Endothelial cell of umbilical vein (primary cell): ENCODE results near the gene KIF22. TPM values are rescaled to one million over a fixed set of nuclear protein-coding genes. Genes with fewer than 3 reads are reported as not detected.

Experiments used
- BruUV-seq: library from RNA; stranded (reverse); fragments of 400-500 nt; replicated peaks from 2 replicates; lab custom pipeline; 2021; lab: Mats Ljungman, UMichigan
- CTCF ChIA-PET: fragments of 300-600, 350-600 bp; sonication (Branson Sonifier 250); formaldehyde crosslinking; loops from one replicate; lab custom pipeline; 2021; ENCODE audit warnings: antibody characterized with exemption, inconsistent platforms; lab: Charles Lee
- POLR2A ChIA-PET: fragments of 300-600, 350-600 bp; sonication (Branson Sonifier 250); formaldehyde crosslinking; loops from one replicate; lab custom pipeline; 2021; ENCODE audit warnings: antibody characterized with exemption, inconsistent platforms; lab: Charles Lee
- DNase-seq: peaks from one replicate; pipeline ENCODE4 v3.0.0-alpha.2; 2011; ENCODE audit warnings: low read depth, low spot score
- FAIRE-seq: peaks from 2 replicates; lab custom pipeline; 2011; peaks lifted over from hg19 to GRCh38; lab: Jason Lieb, UNC
- H2AFZ ChIP-seq: 2 replicates; pipeline ENCODE4 v1.6.0; 2012; ENCODE audit warnings: low read depth, low read length, control low read depth, inconsistent platforms
- H3K27ac ChIP-seq: 2 replicates; pipeline ENCODE4 v1.5.1; 2011; ENCODE audit warnings: low read depth, mild to moderate bottlenecking, control low read depth, low read length, moderate library complexity; ENCODE audit not compliant: insufficient read depth
- H3K27me3 ChIP-seq, 2 experiments: 2 replicates each; pipeline versions ENCODE4 v1.6.0 to v1.6.1; 2011; ENCODE audit warnings: low read length in 2 of 2, mixed read lengths in 1 of 2; ENCODE audit not compliant: control insufficient read depth in 2 of 2, insufficient read depth in 2 of 2
- H3K36me3 ChIP-seq, 2 experiments: 2 replicates in 1 of 2; 3 replicates in 1 of 2; pipeline ENCODE4 v1.5.1; 2011; ENCODE audit warnings: low read length in 2 of 2, mild to moderate bottlenecking in 1 of 2, moderate library complexity in 1 of 2; ENCODE audit not compliant: control insufficient read depth in 2 of 2, insufficient read depth in 2 of 2; ENCODE audit errors: extremely low read depth in 1 of 2
- H3K4me1 ChIP-seq: 3 replicates; pipeline ENCODE4 v1.5.1; 2011; ENCODE audit warnings: mild to moderate bottlenecking, low read length; ENCODE audit not compliant: control insufficient read depth, insufficient read depth; ENCODE audit errors: extremely low read depth
- H3K4me2 ChIP-seq: 2 replicates; pipeline ENCODE4 v1.6.1; 2011; ENCODE audit warnings: low read length, control low read depth, mixed read lengths; ENCODE audit not compliant: insufficient read depth
- H3K4me3 ChIP-seq, 3 experiments: fragments of 200-600 bp in 1 of 3; sonication (generic), shearing (Covaris generic) in 1 of 3; replicated peaks in 1 of 3; 2 replicates each; pipeline ENCODE4 v1.5.1; 2011 to 2016; ENCODE audit warnings: control low read depth in 3 of 3, low read length in 3 of 3, mild to moderate bottlenecking in 2 of 3, inconsistent platforms in 1 of 3, low read depth in 1 of 3, moderate library complexity in 1 of 3; ENCODE audit not compliant: insufficient read depth in 1 of 3
- H3K79me2 ChIP-seq: 2 replicates; pipeline ENCODE4 v1.6.0; 2012; ENCODE audit warnings: low read length, inconsistent platforms; ENCODE audit not compliant: control insufficient read depth, insufficient read depth
- H3K9ac ChIP-seq: replicated peaks from 2 replicates; pipeline ENCODE3; 2011; ENCODE audit warnings: low read length, control low read depth; ENCODE audit not compliant: insufficient read depth; ENCODE audit errors: extremely low read depth
- H3K9me1 ChIP-seq: replicated peaks from 3 replicates; pipeline ENCODE4 v1.6.0; 2011; ENCODE audit warnings: mild to moderate bottlenecking, low read length; ENCODE audit not compliant: control insufficient read depth, insufficient read depth; ENCODE audit errors: extremely low read depth
- H3K9me3 ChIP-seq: replicated peaks from 2 replicates; pipeline ENCODE4 v1.5.1; 2012; ENCODE audit warnings: low read length, inconsistent platforms; ENCODE audit not compliant: control insufficient read depth, insufficient read depth
- H4K20me1 ChIP-seq: replicated peaks from 2 replicates; pipeline ENCODE3; 2011; ENCODE audit warnings: mild to moderate bottlenecking, low read length; ENCODE audit not compliant: control insufficient read depth, insufficient read depth; ENCODE audit errors: extremely low read depth
- CTCF ChIP-seq, 2 donors: IDR thresholded peaks; 1 replicate in 1 of 2; 2 replicates in 1 of 2; pipeline ENCODE4 v1.5.1; 2011; ENCODE audit warnings: low read length in 2 of 2, mild to moderate bottlenecking in 2 of 2, moderate library complexity in 2 of 2, control low read depth in 1 of 2, inconsistent platforms in 1 of 2, low read depth in 1 of 2; ENCODE audit not compliant: insufficient read depth in 1 of 2; ENCODE audit errors: extremely low read depth in 1 of 2
- EZH2 ChIP-seq: IDR thresholded peaks from 2 replicates; pipeline ENCODE4 v1.6.1; 2012; ENCODE audit warnings: borderline replicate concordance, low read depth, mild to moderate bottlenecking, moderate library complexity, low read length, inconsistent platforms; ENCODE audit not compliant: severe bottlenecking
- FOS ChIP-seq: IDR thresholded peaks from 2 replicates; pipeline ENCODE4 v1.6.1; 2011; ENCODE audit warnings: mild to moderate bottlenecking, low read length, moderate library complexity, borderline replicate concordance; ENCODE audit not compliant: insufficient read depth
- GATA2 ChIP-seq: IDR thresholded peaks from 2 replicates; pipeline ENCODE4 v1.7.0; 2011; ENCODE audit warnings: low read depth, mild to moderate bottlenecking, moderate library complexity, mixed read lengths, low read length; ENCODE audit not compliant: insufficient read length, insufficient read depth
- JUN ChIP-seq: IDR thresholded peaks from 2 replicates; pipeline ENCODE4 v1.6.1; 2011; ENCODE audit warnings: borderline replicate concordance, low read depth; ENCODE audit not compliant: insufficient read length, insufficient read depth
- MAX ChIP-seq: IDR thresholded peaks from 2 replicates; pipeline ENCODE4 v1.6.1; 2011; ENCODE audit not compliant: insufficient read depth, insufficient read length
- MYC ChIP-seq: IDR thresholded peaks from one replicate; pipeline ENCODE4 v1.6.1; 2011; ENCODE audit warnings: mild to moderate bottlenecking, low read depth, low read length
- POLR2A ChIP-seq: IDR thresholded peaks from 2 replicates; pipeline ENCODE4 v1.6.1; 2012; ENCODE audit warnings: low read depth, mild to moderate bottlenecking, control low read depth, low read length
- POLR2AphosphoS5 ChIP-seq: IDR thresholded peaks from 2 replicates; pipeline ENCODE4 v1.6.1; 2012; ENCODE audit warnings: low read depth, mild to moderate bottlenecking, control low read depth, low read length, moderate library complexity; ENCODE audit not compliant: insufficient read depth
- dilution Hi-C: fragments of 300-500 bp; cut with MboI; formaldehyde crosslinking; loops from one replicate; pipeline ENCODE4 v1.15.0; 2019; ENCODE audit warnings: low sequenced_read_pairs; ENCODE audit not compliant: extremely low pct_ligation_motif_present
- intact Hi-C: fragments of 100-400 bp; cut with micrococcal nuclease; formaldehyde crosslinking; loops from one replicate; pipeline ENCODE4 v1.10.0; 2022
- polyA plus RNA-seq, 4 experiments: library from polyadenylated mRNA; depleted of rRNA in 3 of 4; stranded (reverse) in 3 of 4; unstranded in 1 of 4; fragments of >200 nt; gene quantifications; 2 replicates each; pipeline versions ENCODE4 v1.2.1 to v1.2.3, GENCODE V29; 2011 to 2012; ENCODE audit warnings: missing spikeins in 1 of 4
- total RNA-seq: library from RNA; stranded (reverse); gene quantifications from 2 replicates; pipeline ENCODE4 v1.2.3, GENCODE V29; 2021

Gene KIF22
- total and polyA plus RNA-seq, 2 donors (not counting 3 experiments of a cell fraction or from before 2014, with no cell fraction given), result 67.3 to 90.0 TPM

GRCh38 chr16:29789775-29790182 lies 772 bp upstream of the KIF22 start:
- TF ChIP-seq POLR2A (no peak), MAX (no peak), MYC (no peak), EZH2 (no peak), POLR2AphosphoS5 (no peak), CTCF (IDR thresholded peaks at IDR 0.05; ENCODE audit: extremely low read depth in 1 of 2, insufficient read depth in 1 of 2, low read depth in 1 of 2, low read length in 2 of 2) (no peak), JUN (no peak), FOS (no peak), GATA2 (no peak)

More at GRCh38 chr16:29789775-29790182, 772 bp upstream of the KIF22 start:
- FAIRE-seq (peak; percentile 59), DNase-seq (no peak)
- Histone ChIP-seq H3K27ac (no peak overlapping the region), H2AFZ (peak overlapping the region; percentile 98), H3K36me3 (no peaks in the 10 kb centered on the region), H3K4me1 (peaks cover 28% of the 10 kb centered on the region), H4K20me1 (no peaks in the 10 kb centered on the region), H3K4me3 (peak overlapping the region; percentile 33 to 44 (median 43)), H3K9me3 (no peaks in the 10 kb centered on the region), H3K4me2 (peak overlapping the region; percentile 62), H3K9me1 (no peaks in the 10 kb centered on the region), H3K79me2 (peaks cover 42% of the 10 kb centered on the region), H3K9ac (peak overlapping the region; percentile 53), H3K27me3 (no peaks in the 10 kb centered on the region)
- POLR2A ChIA-PET, result interaction anchor here (1.0 to 1.2 kb wide), 3 partner anchors 14 to 184 kb away, joined by 3 to 9 read pairs (median 3); partner anchors contain the start of gene TAOK2
- dilution Hi-C loops (no loop called here), intact Hi-C loops (loop anchor here (1.0 to 5.0 kb wide), 5 partner anchors 16 to 188 kb away; partner anchors contain the start of genes CDIPT and PAGR1)
- BruUV-seq, result TSS peak; percentile 40
- CTCF ChIA-PET, result interaction anchor here (0.6 to 6.3 kb wide), 16 partner anchors 10 to 99 kb away, joined by 3 to 34 read pairs (median 4); partner anchors contain the start of genes CDIPT and PAGR1
